ENCODE results near the gene MRPS33. TPM values are rescaled to one million over a fixed set of nuclear protein-coding genes. Genes with fewer than 3 reads are reported as not detected.
A peak's percentile ranks its signal among the peaks of the same experiment; 100 is the strongest.

Gene MRPS33
- total RNA-seq = 38.0 and 42.0 TPM in 2 replicates
- long read RNA-seq, full-length matches to known transcripts = 13 of 17 reads
- long read RNA-seq, partial matches to known transcripts = 0 of 17 reads
- long read RNA-seq, other reads (novel, unspliced or antisense) = 4 of 17 reads

GRCh38 chr7:141014524-141015395 lies at the start of gene MRPS33:
MRPS33 (minus strand) TSS chr7:141014952; CDS start chr7:141010633, 4,319 bp downstream.
- peak; percentile 97 for DNase-seq (ENCODE audit: extremely low spot score, unreplicated experiment)
- peak; percentile 65 for TF ChIP-seq CTCF (IDR thresholded peaks at IDR 0.05)
- Mint-ChIP-seq H3K36me3 (ENCODE audit: unreplicated experiment) (peaks cover 5% of the 10 kb centered on the region), H3K9me3 (ENCODE audit: unreplicated experiment) (peaks cover 7% of the 10 kb centered on the region), H3K27ac (ENCODE audit: unreplicated experiment) (peak within 1 kb of the TSS; percentile 100), H3K4me3 (ENCODE audit: unreplicated experiment) (peak within 1 kb of the TSS; percentile 96), H3K4me1 (ENCODE audit: unreplicated experiment) (peaks cover 15% of the 10 kb centered on the region), H3K27me3 (ENCODE audit: unreplicated experiment) (peaks cover 18% of the 10 kb centered on the region)

- no peaks in the 10 kb centered on the region for H3K4me1 Mint-ChIP-seq (ENCODE audit: unreplicated experiment)
- H3K4me3 Mint-ChIP-seq (ENCODE audit: unreplicated experiment) = no peak overlapping the region
- no peak for DNase-seq (ENCODE audit: extremely low spot score, unreplicated experiment)
- no peaks in the 10 kb centered on the region for H3K9me3 Mint-ChIP-seq (ENCODE audit: unreplicated experiment)
- H3K27me3 Mint-ChIP-seq (ENCODE audit: unreplicated experiment) = no peaks in the 10 kb centered on the region
- H3K27ac Mint-ChIP-seq (ENCODE audit: unreplicated experiment) = no peak overlapping the region
- no peak for TF ChIP-seq CTCF (IDR thresholded peaks at IDR 0.05)
- H3K36me3 Mint-ChIP-seq (ENCODE audit: unreplicated experiment) = no peaks in the 10 kb centered on the region
Measured at GRCh38 chr7:141057788-141058187, 43.0 kb upstream of the MRPS33 start.

GRCh38 chr7:141055146-141055545 lies 40.4 kb upstream of the MRPS33 start:
- Mint-ChIP-seq H3K27me3 (ENCODE audit: unreplicated experiment) (no peaks in the 10 kb centered on the region), H3K27ac (ENCODE audit: unreplicated experiment) (no peak overlapping the region), H3K9me3 (ENCODE audit: unreplicated experiment) (no peaks in the 10 kb centered on the region), H3K36me3 (ENCODE audit: unreplicated experiment) (no peaks in the 10 kb centered on the region), H3K4me1 (ENCODE audit: unreplicated experiment) (no peaks in the 10 kb centered on the region), H3K4me3 (ENCODE audit: unreplicated experiment) (no peak overlapping the region)
- no peak for TF ChIP-seq CTCF (IDR thresholded peaks at IDR 0.05)
- DNase-seq (ENCODE audit: extremely low spot score, unreplicated experiment) = no peak

GRCh38 chr7:141053626-141054025 lies 38.9 kb upstream of the MRPS33 start:
- H3K27ac Mint-ChIP-seq (ENCODE audit: unreplicated experiment) = no peak overlapping the region
- no peaks in the 10 kb centered on the region for H3K36me3 Mint-ChIP-seq (ENCODE audit: unreplicated experiment)
- DNase-seq (ENCODE audit: extremely low spot score, unreplicated experiment) = no peak
- no peaks in the 10 kb centered on the region for H3K4me1 Mint-ChIP-seq (ENCODE audit: unreplicated experiment)
- H3K4me3 Mint-ChIP-seq (ENCODE audit: unreplicated experiment) = no peak overlapping the region
- TF ChIP-seq CTCF (IDR thresholded peaks at IDR 0.05) = no peak
- peaks cover 4% of the 10 kb centered on the region for H3K27me3 Mint-ChIP-seq (ENCODE audit: unreplicated experiment)
- H3K9me3 Mint-ChIP-seq (ENCODE audit: unreplicated experiment) = no peaks in the 10 kb centered on the region

- no peaks in the 10 kb centered on the region for H3K36me3 Mint-ChIP-seq (ENCODE audit: unreplicated experiment)
- H3K9me3 Mint-ChIP-seq (ENCODE audit: unreplicated experiment) = no peaks in the 10 kb centered on the region
- peaks cover 9% of the 10 kb centered on the region for H3K27me3 Mint-ChIP-seq (ENCODE audit: unreplicated experiment)
- no peaks in the 10 kb centered on the region for H3K4me1 Mint-ChIP-seq (ENCODE audit: unreplicated experiment)
- no peak for DNase-seq (ENCODE audit: extremely low spot score, unreplicated experiment)
- no peak for TF ChIP-seq CTCF (IDR thresholded peaks at IDR 0.05)
- no peak overlapping the region for H3K4me3 Mint-ChIP-seq (ENCODE audit: unreplicated experiment)
- H3K27ac Mint-ChIP-seq (ENCODE audit: unreplicated experiment) = no peak overlapping the region
Measured at GRCh38 chr7:141045842-141046620, 31.3 kb upstream of the MRPS33 start.

Data from osteocyte (in vitro differentiated cells).